OCI-LY7 (cell line): Measurements from ENCODE around the gene GBGT1. TPM values are rescaled to one million over a fixed set of nuclear protein-coding genes. Genes with fewer than 3 reads are reported as not detected.

ENCODE experiments used
- BruUV-seq: library from RNA; stranded (reverse); fragments of 400-500 nt; replicated peaks from 2 replicates; lab custom pipeline; 2021; lab: Mats Ljungman, UMichigan
- CTCF ChIA-PET: fragments of 300-600 bp; sonication (Branson Sonifier 250); formaldehyde crosslinking; loops from one replicate; lab custom pipeline; 2022; ENCODE audit warnings: antibody characterized with exemption; ENCODE audit not compliant: unreplicated experiment; lab: Charles Lee
- POLR2A ChIA-PET: fragments of 300-600 bp; sonication (Branson Sonifier 250); formaldehyde crosslinking; loops from one replicate; lab custom pipeline; 2022; ENCODE audit warnings: antibody characterized with exemption; lab: Charles Lee
- DNase-seq: peaks from one replicate; pipeline ENCODE4 v3.0.0-alpha.2; 2015; ENCODE audit warnings: low spot score
- H2AFZ ChIP-seq: fragments of 200-600 bp; sonication (generic), shearing (Covaris generic); 2 replicates; pipeline ENCODE4 v1.6.1; 2014; ENCODE audit warnings: mild to moderate bottlenecking, antibody characterized with exemption, low read length, moderate library complexity
- H3K27ac ChIP-seq: fragments of 200-600 bp; sonication (generic); 2 replicates; pipeline ENCODE4 v1.5.1; 2014; ENCODE audit warnings: mixed run types, low read depth, mild to moderate bottlenecking, moderate library complexity, low read length, inconsistent platforms; ENCODE audit not compliant: poor library complexity, severe bottlenecking
- H3K36me3 ChIP-seq: fragments of 200-600 bp; sonication (generic); 2 replicates; pipeline ENCODE4 v1.6.1; 2014; ENCODE audit warnings: mild to moderate bottlenecking, antibody characterized with exemption, low read length, moderate library complexity, mixed read lengths; ENCODE audit not compliant: insufficient read depth
- H3K4me1 ChIP-seq: fragments of 200-600 bp; sonication (generic); 2 replicates; pipeline ENCODE4 v1.5.1; 2014; ENCODE audit warnings: mild to moderate bottlenecking, low read length; ENCODE audit not compliant: insufficient read depth, poor library complexity, severe bottlenecking
- H3K4me2 ChIP-seq: fragments of 200-600 bp; sonication (generic); 2 replicates; pipeline ENCODE4 v1.6.1; 2014; ENCODE audit warnings: mild to moderate bottlenecking, low read length
- H3K4me3 ChIP-seq: fragments of 200-600 bp; sonication (generic); 2 replicates; pipeline ENCODE4 v1.5.1; 2014; ENCODE audit warnings: mild to moderate bottlenecking, low read depth, low read length; ENCODE audit not compliant: poor library complexity, severe bottlenecking
- H3K79me2 ChIP-seq: fragments of 200-600 bp; sonication (generic); 2 replicates; pipeline ENCODE4 v1.6.1; 2016; ENCODE audit warnings: low read depth, mild to moderate bottlenecking, low read length, moderate library complexity, mixed read lengths; ENCODE audit not compliant: insufficient read depth
- H3K9me2 ChIP-seq: fragments of 200-600 bp; sonication (generic); 2 replicates; pipeline ENCODE4 v1.6.1; 2016; ENCODE audit warnings: mild to moderate bottlenecking, low read length, mixed read lengths; ENCODE audit not compliant: insufficient read depth
- H3K9me3 ChIP-seq: fragments of 200-600 bp; sonication (generic); 2 replicates; pipeline ENCODE4 v1.6.1; 2014; ENCODE audit warnings: mild to moderate bottlenecking, mixed run types, low read length, mixed read lengths
- H4K20me1 ChIP-seq: fragments of 200-600 bp; sonication (generic); 2 replicates; pipeline ENCODE4 v1.6.1; 2014; ENCODE audit warnings: mild to moderate bottlenecking, antibody characterized with exemption, low read length, moderate library complexity, mixed read lengths; ENCODE audit not compliant: insufficient read depth
- EZH2phosphoT487 ChIP-seq: fragments of 200-600 bp; sonication (generic); IDR thresholded peaks from 2 replicates; pipeline ENCODE4 v1.6.1; 2018; ENCODE audit warnings: low read depth, borderline replicate concordance, mild to moderate bottlenecking, mixed run types, antibody characterized with exemption, low read length, moderate library complexity, mixed read lengths
- intact Hi-C: fragments of 100-400 bp; cut with micrococcal nuclease; formaldehyde crosslinking; loops from one replicate; pipeline ENCODE4 v1.10.0; 2022; ENCODE audit not compliant: unreplicated experiment
- total RNA-seq, 2 experiments: library from RNA; depleted of rRNA in 1 of 2; stranded (reverse); fragments of >200 nt in 1 of 2; shearing (Covaris generic) in 1 of 2; gene quantifications; 2 replicates each; pipeline ENCODE4 v1.2.3, GENCODE V29; 2014 to 2022
- TF ChIP-seq, protein P1 (sequence below): fragments of 200-600 bp; sonication (generic); conservative IDR thresholded peaks from 2 replicates; pipeline ENCODE4 v1.5.1; 2014; ENCODE audit warnings: mild to moderate bottlenecking, antibody characterized with exemption, low read length, moderate library complexity, mixed read lengths

Gene GBGT1
- total RNA-seq, 2 experiments from 2014 or later, result 2.1 to 5.9 TPM

GRCh38 chr9:133143639-133144141 is 20.0 kb downstream of the GBGT1 start:
- no peak overlapping the region for H3K27ac ChIP-seq
- peaks cover 17% of the 10 kb centered on the region for H4K20me1 ChIP-seq
- peaks cover 10% of the 10 kb centered on the region; the same call in 1 of the 2 replicates for H3K79me2 ChIP-seq
- H3K9me2 ChIP-seq, result no peaks in the 10 kb centered on the region
- ChIA-PET POLR2A (interaction anchor here (0.6 kb wide), 2 partner anchors 49 to 229 kb away, joined by 3 to 6 read pairs; no protein-coding TSS in a partner anchor), CTCF (interaction anchor here (0.5 to 1.1 kb wide), 6 partner anchors 11 to 41 kb away, joined by 3 to 7 read pairs (median 4); no protein-coding TSS in a partner anchor)
- H3K4me2 ChIP-seq, result peak overlapping the region; percentile 70
- no TSS peak for BruUV-seq
- no peak overlapping the region for H2AFZ ChIP-seq
- H3K4me3 ChIP-seq, result no peak overlapping the region
- DNase-seq, result no peak
- no peaks in the 10 kb centered on the region for H3K9me3 ChIP-seq
- intact Hi-C loops, result loop anchor here (1.0 to 2.0 kb wide), 3 partner anchors 40 to 121 kb away; no protein-coding TSS in a partner anchor
- peaks cover 30% of the 10 kb centered on the region for H3K4me1 ChIP-seq
- no peaks in the 10 kb centered on the region; the same call in 1 of the 2 replicates for H3K36me3 ChIP-seq
- no peak for TF ChIP-seq EZH2phosphoT487
- TF ChIP-seq, protein P1, sequence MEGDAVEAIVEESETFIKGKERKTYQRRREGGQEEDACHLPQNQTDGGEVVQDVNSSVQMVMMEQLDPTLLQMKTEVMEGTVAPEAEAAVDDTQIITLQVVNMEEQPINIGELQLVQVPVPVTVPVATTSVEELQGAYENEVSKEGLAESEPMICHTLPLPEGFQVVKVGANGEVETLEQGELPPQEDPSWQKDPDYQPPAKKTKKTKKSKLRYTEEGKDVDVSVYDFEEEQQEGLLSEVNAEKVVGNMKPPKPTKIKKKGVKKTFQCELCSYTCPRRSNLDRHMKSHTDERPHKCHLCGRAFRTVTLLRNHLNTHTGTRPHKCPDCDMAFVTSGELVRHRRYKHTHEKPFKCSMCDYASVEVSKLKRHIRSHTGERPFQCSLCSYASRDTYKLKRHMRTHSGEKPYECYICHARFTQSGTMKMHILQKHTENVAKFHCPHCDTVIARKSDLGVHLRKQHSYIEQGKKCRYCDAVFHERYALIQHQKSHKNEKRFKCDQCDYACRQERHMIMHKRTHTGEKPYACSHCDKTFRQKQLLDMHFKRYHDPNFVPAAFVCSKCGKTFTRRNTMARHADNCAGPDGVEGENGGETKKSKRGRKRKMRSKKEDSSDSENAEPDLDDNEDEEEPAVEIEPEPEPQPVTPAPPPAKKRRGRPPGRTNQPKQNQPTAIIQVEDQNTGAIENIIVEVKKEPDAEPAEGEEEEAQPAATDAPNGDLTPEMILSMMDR, result no peak

- CTCF ChIA-PET, result interaction anchor here (0.5 to 1.1 kb wide), 3 partner anchors 10 to 39 kb away, joined by 3 to 7 read pairs (median 4); no protein-coding TSS in a partner anchor
- no peak for DNase-seq
- intact Hi-C loops, result no loop called here
Observed at GRCh38 chr9:133142684-133143622, 20.8 kb downstream of the GBGT1 start.

More at GRCh38 chr9:133142684-133143622, 20.8 kb downstream of the GBGT1 start:
- Histone ChIP-seq H3K4me1 (peaks cover 28% of the 10 kb centered on the region), H3K4me2 (no peak overlapping the region), H2AFZ (no peak overlapping the region), H3K36me3 (no peaks in the 10 kb centered on the region; the same call in 1 of the 2 replicates), H3K27ac (no peak overlapping the region), H3K4me3 (no peak overlapping the region), H3K9me3 (no peaks in the 10 kb centered on the region), H4K20me1 (peaks cover 17% of the 10 kb centered on the region), H3K9me2 (no peaks in the 10 kb centered on the region), H3K79me2 (peaks cover 6% of the 10 kb centered on the region; the same call in 1 of the 2 replicates)
- TF ChIP-seq EZH2phosphoT487, result no peak
- TF ChIP-seq, protein P1, result no peak
- no TSS peak for BruUV-seq
- POLR2A ChIA-PET, result interaction anchor here (0.6 kb wide), 1 partner anchor 48 kb away, joined by 6 read pairs; no protein-coding TSS in a partner anchor
